H1 (cell line): ENCODE measurements around the gene GALNTL6. TPM values are rescaled to one million over a fixed set of nuclear protein-coding genes. Genes with fewer than 3 reads are reported as not detected.

Source experiments
- CTCF ChIA-PET: fragments of 300-600 bp; sonication (Branson Sonifier 250); formaldehyde crosslinking; loops from one replicate; lab custom pipeline; 2021; ENCODE audit not compliant: partially characterized antibody; lab: Charles Lee
- POLR2A ChIA-PET: fragments of 300-600 bp; sonication (Branson Sonifier 250); formaldehyde crosslinking; loops from one replicate; lab custom pipeline; 2021; ENCODE audit warnings: inconsistent platforms; ENCODE audit not compliant: partially characterized antibody; lab: Charles Lee
- DNase-seq, 2 experiments: peaks; one replicate each; pipeline versions ENCODE4 v3.0.0 to v3.0.0-alpha.2; 2010 to 2022; ENCODE audit warnings: low spot score in 2 of 2, low read depth in 1 of 2, mixed read lengths in 1 of 2
- FAIRE-seq: peaks from 2 replicates; lab custom pipeline; 2011; peaks lifted over from hg19 to GRCh38; lab: Jason Lieb, UNC
- H2AFZ ChIP-seq: 2 replicates; pipeline ENCODE4 v1.8.1; 2012; ENCODE audit warnings: low read length, inconsistent platforms
- H2AK5ac ChIP-seq: 2 replicates; pipeline ENCODE4 v1.6.1; 2013; ENCODE audit warnings: low read depth, low read length
- H2BK120ac ChIP-seq: replicated peaks from 2 replicates; pipeline ENCODE3; 2013; ENCODE audit warnings: low read depth, low read length, inconsistent platforms
- H2BK12ac ChIP-seq: 2 replicates; pipeline ENCODE4 v1.6.1; 2013; ENCODE audit warnings: low read depth, low read length
- H2BK15ac ChIP-seq: 2 replicates; pipeline ENCODE4 v1.6.1; 2013; ENCODE audit warnings: low read length
- H2BK20ac ChIP-seq: 2 replicates; pipeline ENCODE4 v1.6.1; 2013; ENCODE audit warnings: low read length
- H2BK5ac ChIP-seq: 2 replicates; pipeline ENCODE4 v1.6.1; 2013; ENCODE audit warnings: low read depth, low read length
- H3K14ac ChIP-seq: 2 replicates; pipeline ENCODE4 v1.6.1; 2013; ENCODE audit warnings: inconsistent platforms; ENCODE audit not compliant: insufficient read length
- H3K18ac ChIP-seq: 2 replicates; pipeline ENCODE4 v1.6.1; 2013; ENCODE audit warnings: low read length; ENCODE audit errors: extremely low read depth
- H3K23ac ChIP-seq: 2 replicates; pipeline ENCODE4 v1.6.1; 2013; ENCODE audit warnings: inconsistent platforms; ENCODE audit not compliant: insufficient read length
- H3K23me2 ChIP-seq: 2 replicates; pipeline ENCODE4 v1.6.1; 2013; ENCODE audit warnings: low read depth, low read length
- H3K27ac ChIP-seq: 2 replicates; pipeline ENCODE4 v1.6.1; 2011; ENCODE audit warnings: low read depth, low read length, inconsistent platforms
- H3K27me3 ChIP-seq, 4 experiments: replicated peaks in 1 of 4; 1 replicate in 1 of 4; 2 replicates in 3 of 4; pipeline versions ENCODE4 v1.6.1 to v1.8.1; 2011 to 2013; ENCODE audit warnings: low read length in 3 of 4, mild to moderate bottlenecking in 3 of 4, inconsistent platforms in 2 of 4, mixed read lengths in 2 of 4, moderate library complexity in 1 of 4; ENCODE audit not compliant: control insufficient read depth in 3 of 4, insufficient read depth in 3 of 4; ENCODE audit errors: extremely low read depth in 1 of 4
- H3K36me3 ChIP-seq, 4 experiments: 2 replicates each; pipeline versions ENCODE4 v1.6.1 to v1.8.1; 2011 to 2013; ENCODE audit warnings: mild to moderate bottlenecking in 4 of 4, low read length in 3 of 4, moderate library complexity in 2 of 4, control low read depth in 1 of 4, inconsistent platforms in 1 of 4; ENCODE audit not compliant: insufficient read depth in 4 of 4, control insufficient read depth in 2 of 4
- H3K4ac ChIP-seq: replicated peaks from 2 replicates; pipeline ENCODE3; 2013; ENCODE audit warnings: low read length, low read depth, mixed read lengths, inconsistent platforms; ENCODE audit not compliant: insufficient read length
- H3K4me1 ChIP-seq, 4 experiments: replicated peaks in 1 of 4; 1 replicate in 1 of 4; 2 replicates in 3 of 4; pipeline versions ENCODE4 v1.6.1 to v1.8.1; 2011 to 2013; ENCODE audit warnings: low read length in 3 of 4, inconsistent platforms in 2 of 4, mixed read lengths in 1 of 4; ENCODE audit not compliant: insufficient read depth in 4 of 4, control insufficient read depth in 3 of 4
- H3K4me2 ChIP-seq, 2 experiments: 2 replicates each; pipeline versions ENCODE4 v1.6.1 to v1.8.1; 2011 to 2013; ENCODE audit warnings: low read depth in 2 of 2, low read length in 2 of 2, control low read depth in 1 of 2, inconsistent platforms in 1 of 2, mild to moderate bottlenecking in 1 of 2; ENCODE audit not compliant: insufficient read depth in 1 of 2
- H3K4me3 ChIP-seq, 4 experiments: fragments of 200-600, 300-600 bp in 1 of 4; sonication (generic), shearing (Covaris generic), sonication (Bioruptor Twin) in 1 of 4; 2 replicates each; pipeline versions ENCODE4 v1.5.1 to v1.8.1; 2011 to 2016; ENCODE audit warnings: low read length in 4 of 4, low read depth in 3 of 4, control low read depth in 2 of 4, inconsistent platforms in 2 of 4, mild to moderate bottlenecking in 2 of 4, mixed read lengths in 1 of 4, moderate library complexity in 1 of 4; ENCODE audit not compliant: insufficient read depth in 2 of 4; ENCODE audit errors: extremely low read depth in 1 of 4
- H3K56ac ChIP-seq: replicated peaks from 2 replicates; pipeline ENCODE3; 2013; ENCODE audit warnings: low read depth, mild to moderate bottlenecking, mixed read lengths, low read length, inconsistent platforms; ENCODE audit not compliant: insufficient read length
- H3K79me1 ChIP-seq: 2 replicates; pipeline ENCODE4 v1.6.1; 2013; ENCODE audit warnings: low read depth, low read length, control low read depth
- H3K79me2 ChIP-seq, 2 experiments: 2 replicates each; pipeline versions ENCODE4 v1.6.1 to v1.8.1; 2012 to 2013; ENCODE audit warnings: low read length in 2 of 2, mild to moderate bottlenecking in 2 of 2, inconsistent platforms in 1 of 2; ENCODE audit not compliant: insufficient read depth in 2 of 2, control insufficient read depth in 1 of 2
- H3K9ac ChIP-seq, 4 experiments: replicated peaks in 1 of 4; 1 replicate in 1 of 4; 2 replicates in 3 of 4; pipeline versions ENCODE4 v1.6.1 to v1.8.1; 2011 to 2013; ENCODE audit warnings: low read depth in 3 of 4, low read length in 3 of 4, control low read depth in 2 of 4, mild to moderate bottlenecking in 2 of 4, moderate library complexity in 2 of 4, inconsistent platforms in 1 of 4; ENCODE audit errors: extremely low read depth in 1 of 4
- H3K9me3 ChIP-seq, 2 experiments: 2 replicates each; pipeline versions ENCODE4 v1.6.1 to v1.8.1; 2012 to 2013; ENCODE audit warnings: mild to moderate bottlenecking in 2 of 2, moderate library complexity in 2 of 2, control low read depth in 1 of 2, inconsistent platforms in 1 of 2, low read depth in 1 of 2, low read length in 1 of 2, mixed read lengths in 1 of 2; ENCODE audit not compliant: insufficient read depth in 2 of 2
- H4K20me1 ChIP-seq, 2 experiments: replicated peaks in 1 of 2; 2 replicates each; pipeline versions ENCODE3 to v1.8.1; 2011 to 2013; ENCODE audit warnings: inconsistent platforms in 2 of 2, low read length in 2 of 2, mild to moderate bottlenecking in 1 of 2; ENCODE audit not compliant: insufficient read depth in 2 of 2, control insufficient read depth in 1 of 2
- H4K5ac ChIP-seq: 2 replicates; pipeline ENCODE4 v1.6.1; 2013; ENCODE audit warnings: low read length, low read depth, mixed read lengths, inconsistent platforms; ENCODE audit not compliant: insufficient read length
- H4K8ac ChIP-seq: 2 replicates; pipeline ENCODE4 v1.8.0; 2013; ENCODE audit warnings: mild to moderate bottlenecking, moderate library complexity, low read length, inconsistent platforms; ENCODE audit not compliant: insufficient read depth; ENCODE audit errors: extremely low read depth
- H4K91ac ChIP-seq: replicated peaks from 2 replicates; pipeline ENCODE3; 2013; ENCODE audit warnings: low read length, mixed read lengths, inconsistent platforms; ENCODE audit not compliant: insufficient read length
- BACH1 ChIP-seq: IDR thresholded peaks from 2 replicates; pipeline ENCODE4 v1.6.1; 2012; ENCODE audit warnings: low read length, improper control_type of control experiment
- CHD2 ChIP-seq: IDR thresholded peaks from 2 replicates; pipeline ENCODE4 v1.6.1; 2012; ENCODE audit warnings: low read length, improper control_type of control experiment
- MAFK ChIP-seq: IDR thresholded peaks from 2 replicates; pipeline ENCODE4 v1.6.1; 2012; ENCODE audit warnings: low read depth, mild to moderate bottlenecking, improper control_type of control experiment, low read length
- SP4 ChIP-seq: IDR thresholded peaks from 2 replicates; pipeline ENCODE4 v1.6.1; 2012; ENCODE audit warnings: low read length, inconsistent platforms
- WGBS, 2 experiments: shearing (Covaris generic) in 1 of 2; methylation state at CpG; one replicate each; pipeline versions ENCODE4 v1.1.6 to v1.1.7; 2013 to 2015; ENCODE audit warnings: low lambda C conversion rate in 2 of 2, mixed read lengths in 2 of 2, inconsistent platforms in 1 of 2, low coverage in 1 of 2, missing lambda C conversion rate in 1 of 2; ENCODE audit not compliant: insufficient replicate concordance in 2 of 2, insufficient coverage in 1 of 2, insufficient read length in 1 of 2; ENCODE audit errors: extremely low coverage in 1 of 2, missing lambda C conversion rate in 1 of 2; 5-methylcytosine and 5-hydroxymethylcytosine counted together
- polyA plus RNA-seq, 7 experiments: library from polyadenylated mRNA; depleted of rRNA in 3 of 7; stranded (reverse) in 5 of 7; unstranded in 2 of 7; fragments of >200 nt in 5 of 7; fragments of 200-250 nt in 2 of 7; gene quantifications; 1 replicate in 5 of 7; 2 replicates in 1 of 7; 4 replicates in 1 of 7; pipeline versions ENCODE4 v1.2.1 to v1.2.3, GENCODE V29; 2011 to 2013; ENCODE audit warnings: missing spikeins in 2 of 7, mixed read lengths in 2 of 7
- total RNA-seq: library from RNA; stranded (reverse); fragmentation: NEBNext Ultra II Directional; extraction: Animal tissue kit (Norgen Biotek cat#: 25700); gene quantifications from 2 replicates; pipeline ENCODE4 v1.2.1, GENCODE V29; 2021

GALNTL6 gene
- total and polyA plus RNA-seq, 2 of the 8 experiments (the other 6 are each of a cell fraction or from before 2014, with no cell fraction given), result 0.03 to 0.32 TPM

DNA sequence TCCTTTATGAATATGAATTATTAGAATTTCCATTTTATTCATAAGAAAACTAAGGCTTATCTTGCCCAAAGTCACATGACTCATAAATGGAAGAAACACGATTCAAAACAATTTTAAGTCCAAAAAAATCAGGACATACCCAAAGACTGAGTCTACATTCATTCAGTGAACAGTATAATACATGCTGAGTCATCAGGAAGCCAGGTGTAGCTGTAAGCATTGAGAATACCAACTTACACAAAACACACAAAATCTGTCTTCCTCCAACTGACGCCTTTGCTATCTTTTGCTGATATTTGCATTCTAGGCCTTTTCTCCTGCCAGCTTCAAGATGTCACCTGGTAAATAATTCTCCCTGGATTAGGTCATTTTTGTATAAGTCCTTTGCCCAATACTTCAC is 835.3 kb downstream of the GALNTL6 start:
- Histone ChIP-seq H3K14ac (no peak overlapping the region), H2BK20ac (no peak overlapping the region), H3K9ac (no peak overlapping the region), H2AK5ac (no peak overlapping the region), H3K23ac (no peak overlapping the region), H3K79me1 (no peaks in the 10 kb centered on the region), H4K8ac (no peak overlapping the region), H3K27ac (no peak overlapping the region), H3K79me2 (no peaks in the 10 kb centered on the region), H3K56ac (no peak overlapping the region), H2BK120ac (no peak overlapping the region), H3K9me3 (no peaks in the 10 kb centered on the region), H4K5ac (no peak overlapping the region), H4K20me1 (no peaks in the 10 kb centered on the region), H2AFZ (0 out of 2 replicates have a peak overlapping the region, but pooled peaks have one; percentile 49), H3K27me3 (no peaks in the 10 kb centered on the region), H3K23me2 (no peaks in the 10 kb centered on the region), H3K4me1 (peaks cover 0 to 2% (median 0%) of the 10 kb centered on the region in 4 experiments; a peak in 3 of 7 replicates), H3K36me3 (no peaks in the 10 kb centered on the region), H3K4me2 (no peak overlapping the region)
- FAIRE-seq, result no peak
- POLR2A ChIA-PET, result no interaction called here
- DNase-seq, result no peak
- WGBS, 2 experiments, result 92% methylated on average over 2 of the region's 2 CpGs; no CpG with 5 or more reads in 1 of the 2 experiments
- TF ChIP-seq SP4 (no peak), BACH1 (peak; percentile 40; the same call in 1 of the 2 replicates), MAFK (peak; percentile 75), CHD2 (no peak)
- TF ChIP-seq, all 59 proteins: peak for 2
- Histone ChIP-seq H2BK12ac (no peak overlapping the region), H3K4me3 (no peak overlapping the region), H3K18ac (no peak overlapping the region), H2BK15ac (no peak overlapping the region), H3K4ac (no peak overlapping the region), H4K91ac (no peak overlapping the region), H2BK5ac (no peak overlapping the region)
- CTCF ChIA-PET, result no interaction called here
